Naive thymus-derived CD4-positive, alpha-beta T cell (primary cell): ENCODE measurements around the gene UBR3. TPM values are rescaled to one million over a fixed set of nuclear protein-coding genes. Genes with fewer than 3 reads are reported as not detected.

Experiments used
- ATAC-seq: fragments of 150-1000 bp; cut with Tn5 transposase; 2 replicates; pipeline ENCODE4 v1.10.0; 2021; ENCODE audit warnings: mild to moderate bottlenecking, moderate library complexity
- CTCF ChIA-PET: fragments of 350-600 bp; sonication (Branson Sonifier 250); formaldehyde crosslinking; loops from one replicate; lab custom pipeline; 2021; ENCODE audit warnings: antibody characterized with exemption; lab: Charles Lee
- POLR2A ChIA-PET: fragments of 350-600 bp; sonication (Branson Sonifier 250); formaldehyde crosslinking; loops from one replicate; lab custom pipeline; 2021; ENCODE audit warnings: antibody characterized with exemption, inconsistent platforms; lab: Charles Lee
- DNase-seq, 9 donors: peaks; one replicate each; pipeline versions ENCODE4 v3.0.0 to v3.0.0-alpha.2; 2020 to 2022; ENCODE audit warnings: mixed read lengths in 1 of 9
- H3K27ac ChIP-seq: one replicate; pipeline ENCODE4 v1.7.0; 2013; ENCODE audit warnings: mild to moderate bottlenecking, low read depth, low read length, moderate library complexity
- H3K27me3 ChIP-seq, 2 donors: one replicate each; pipeline ENCODE4 v1.7.0; 2013; ENCODE audit warnings: low read length in 2 of 2, mild to moderate bottlenecking in 2 of 2, moderate library complexity in 2 of 2; ENCODE audit not compliant: control insufficient read depth in 2 of 2, insufficient read depth in 2 of 2
- H3K36me3 ChIP-seq, 3 experiments: 1 replicate in 2 of 3; 2 replicates in 1 of 3; pipeline ENCODE4 v1.7.0; 2013; ENCODE audit warnings: low read length in 3 of 3, mild to moderate bottlenecking in 3 of 3, moderate library complexity in 1 of 3; ENCODE audit not compliant: insufficient read depth in 3 of 3, control insufficient read depth in 2 of 3
- H3K4me1 ChIP-seq, 2 donors: one replicate each; pipeline ENCODE4 v1.7.0; 2013; ENCODE audit warnings: low read length in 2 of 2, mild to moderate bottlenecking in 2 of 2, moderate library complexity in 1 of 2; ENCODE audit not compliant: control insufficient read depth in 2 of 2, insufficient read depth in 2 of 2
- H3K4me3 ChIP-seq: 2 replicates; pipeline ENCODE4 v1.7.0; 2013; ENCODE audit warnings: mild to moderate bottlenecking, low read length
- H3K9me3 ChIP-seq, 3 experiments: 1 replicate in 2 of 3; 2 replicates in 1 of 3; pipeline ENCODE4 v1.7.0; 2013; ENCODE audit warnings: low read length in 3 of 3; ENCODE audit not compliant: control insufficient read depth in 2 of 3
- H3K27ac Mint-ChIP-seq, 9 donors: one replicate each; pipeline ENCODE4 v1.8.0; 2020 to 2022; ENCODE audit warnings: mixed read lengths in 9 of 9, mild to moderate bottlenecking in 8 of 9, moderate library complexity in 5 of 9, inconsistent platforms in 2 of 9
- H3K27me3 Mint-ChIP-seq, 5 donors: one replicate each; pipeline ENCODE4 v1.8.0; 2021 to 2022; ENCODE audit warnings: mixed read lengths in 5 of 5, mild to moderate bottlenecking in 1 of 5
- H3K36me3 Mint-ChIP-seq, 5 donors: one replicate each; pipeline ENCODE4 v1.8.0; 2020 to 2022; ENCODE audit warnings: mixed read lengths in 5 of 5, mild to moderate bottlenecking in 3 of 5, inconsistent platforms in 1 of 5
- H3K4me1 Mint-ChIP-seq, 7 donors: one replicate each; pipeline ENCODE4 v1.8.0; 2020 to 2022; ENCODE audit warnings: mixed read lengths in 7 of 7, mild to moderate bottlenecking in 3 of 7, inconsistent platforms in 1 of 7
- H3K4me3 Mint-ChIP-seq, 10 donors: one replicate each; pipeline ENCODE4 v1.8.0; 2020 to 2022; ENCODE audit warnings: mild to moderate bottlenecking in 10 of 10, mixed read lengths in 10 of 10, moderate library complexity in 6 of 10, inconsistent platforms in 2 of 10
- H3K9me3 Mint-ChIP-seq, 11 donors: one replicate each; pipeline ENCODE4 v1.8.0; 2020 to 2022; ENCODE audit warnings: mixed read lengths in 11 of 11, mild to moderate bottlenecking in 4 of 11, inconsistent platforms in 1 of 11, moderate library complexity in 1 of 11
- intact Hi-C, 2 donors: fragments of 100-400 bp; cut with micrococcal nuclease; formaldehyde crosslinking; loops; one replicate each; pipeline ENCODE4 v1.15.1; 2023
- polyA plus RNA-seq, 2 donors: library from polyadenylated mRNA; unstranded; fragments of 300-500 nt; fragmentation: Illumina TruSeq; gene quantifications; one replicate each; pipeline ENCODE4 v1.2.3, GENCODE V29; 2021
- total RNA-seq, 6 experiments: library from RNA in 5 of 6; stranded (reverse) in 5 of 6; gene quantifications; 1 replicate in 5 of 6; 2 replicates in 1 of 6; pipeline ENCODE4 v1.2.3 and lab custom pipeline; 2021 to 2026

Gene UBR3
- total and polyA plus RNA-seq, 7 experiments from 2014 or later: 7.7 to 48.2 (median 39.0) TPM

DNA sequence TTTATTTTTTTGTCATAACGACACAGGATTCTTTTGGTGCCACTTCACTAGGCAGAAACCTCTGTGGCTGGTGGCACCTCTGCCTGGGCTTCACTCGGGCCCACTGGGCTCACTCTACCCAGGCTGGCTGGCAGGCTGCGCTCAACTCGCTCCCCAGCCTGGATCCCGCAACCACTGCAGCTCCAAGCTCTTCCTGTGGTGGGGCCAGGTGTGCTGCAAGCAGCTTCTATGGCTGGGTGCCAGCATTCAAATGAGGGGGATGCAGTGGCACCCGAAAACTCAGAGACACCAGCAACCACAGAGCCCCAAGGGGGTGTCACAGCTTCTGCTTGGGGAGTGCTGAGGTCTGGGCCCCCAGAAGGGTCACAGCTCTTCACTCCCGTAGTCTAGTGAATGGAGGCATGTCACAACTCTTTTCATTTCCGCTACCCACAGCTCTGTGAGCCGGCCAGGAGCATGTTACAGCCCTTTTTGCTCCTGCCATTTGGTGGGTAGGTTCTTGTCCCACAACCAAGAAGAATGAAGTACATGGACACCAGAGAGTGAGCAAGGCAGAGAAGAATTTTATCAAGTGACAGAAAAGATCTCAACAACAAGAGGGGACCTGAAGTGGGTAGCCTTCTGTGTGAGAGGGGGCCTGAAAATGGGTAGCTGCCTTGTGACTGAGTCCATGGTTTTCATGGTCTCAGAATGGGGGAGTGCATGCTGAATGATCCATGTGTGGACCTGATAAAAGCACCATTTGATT, 170.1 kb downstream of the UBR3 start:
- CTCF ChIA-PET: no interaction called here
- H3K36me3 Mint-ChIP-seq: peaks cover 21 to 64% (median 41%) of the 10 kb centered on the region in 5 donors

DNA sequence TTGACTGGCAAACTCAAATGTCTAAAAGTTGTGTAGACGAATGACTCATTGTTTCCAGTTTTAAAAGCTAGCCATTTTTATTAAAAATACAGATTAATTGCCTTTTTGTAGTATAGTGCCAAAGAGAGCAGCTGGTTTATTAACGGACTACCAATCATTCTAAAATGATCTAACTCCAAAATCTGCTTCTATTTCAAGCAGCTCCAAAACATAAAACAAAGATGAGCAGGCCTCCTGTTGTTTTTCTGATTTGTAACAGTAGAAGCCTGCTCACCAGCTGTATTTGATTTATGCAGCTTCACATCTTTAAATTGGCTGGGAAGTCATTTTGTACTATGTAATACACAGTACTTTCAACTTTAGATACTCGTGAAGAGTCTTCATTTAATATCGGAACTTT, 171.8 kb downstream of the UBR3 start:
- Histone ChIP-seq H3K4me1 (no peaks in the 10 kb centered on the region), H3K9me3 (no peaks in the 10 kb centered on the region), H3K27ac (no peak overlapping the region), H3K27me3 (no peaks in the 10 kb centered on the region), H3K36me3 (peaks cover 0 to 50% (median 3%) of the 10 kb centered on the region in 3 experiments), H3K4me3 (no peak overlapping the region)
- no peaks in the 10 kb centered on the region for H3K27me3 Mint-ChIP-seq
- DNase-seq (no peak), ATAC-seq (no peak)
- ChIA-PET CTCF (interaction anchor here (0.8 kb wide), 1 partner anchor 32 kb away, joined by 3 read pairs; no protein-coding TSS in a partner anchor), POLR2A (no interaction called here)
- H3K27ac Mint-ChIP-seq: no peak overlapping the region
- peaks cover 0 to 11% (median 0%) of the 10 kb centered on the region in 7 donors for H3K4me1 Mint-ChIP-seq
- H3K9me3 Mint-ChIP-seq: no peaks in the 10 kb centered on the region
- peaks cover 32 to 69% (median 49%) of the 10 kb centered on the region in 5 donors for H3K36me3 Mint-ChIP-seq
- no peak overlapping the region for H3K4me3 Mint-ChIP-seq
- intact Hi-C loops: no loop called here

More for the DNA sequence above, 170.1 kb downstream of the UBR3 start:
- Histone ChIP-seq H3K36me3 (peaks cover 0 to 35% (median 3%) of the 10 kb centered on the region in 3 experiments), H3K9me3 (no peaks in the 10 kb centered on the region), H3K27ac (no peak overlapping the region), H3K4me3 (no peak overlapping the region), H3K4me1 (no peaks in the 10 kb centered on the region), H3K27me3 (no peaks in the 10 kb centered on the region)
- DNase-seq: no peak
- H3K4me1 Mint-ChIP-seq: peaks cover 0 to 11% (median 0%) of the 10 kb centered on the region in 7 donors
- ATAC-seq: no peak
- no peak overlapping the region for H3K27ac Mint-ChIP-seq
- no peak overlapping the region for H3K4me3 Mint-ChIP-seq
- POLR2A ChIA-PET: no interaction called here
- intact Hi-C loops: no loop called here
- no peaks in the 10 kb centered on the region for H3K9me3 Mint-ChIP-seq
- H3K27me3 Mint-ChIP-seq: no peaks in the 10 kb centered on the region

- Mint-ChIP-seq H3K27me3 (no peaks in the 10 kb centered on the region), H3K4me1 (peaks cover 0 to 14% (median 0%) of the 10 kb centered on the region in 7 donors), H3K27ac (peak overlapping the region in 2 of 9 donors; percentile 10 to 13), H3K36me3 (peaks cover 30 to 78% (median 53%) of the 10 kb centered on the region in 5 donors), H3K9me3 (peaks cover 0 to 2% (median 0%) of the 10 kb centered on the region in 11 donors), H3K4me3 (no peak overlapping the region)
- Histone ChIP-seq H3K9me3 (no peaks in the 10 kb centered on the region), H3K4me1 (no peaks in the 10 kb centered on the region), H3K27ac (no peak overlapping the region), H3K36me3 (peaks cover 0 to 54% (median 3%) of the 10 kb centered on the region in 3 experiments), H3K27me3 (no peaks in the 10 kb centered on the region), H3K4me3 (no peak overlapping the region)
- ChIA-PET POLR2A (no interaction called here), CTCF (no interaction called here)
- no peak for DNase-seq
- intact Hi-C loops: no loop called here
- no peak for ATAC-seq
These were observed 174.8 kb downstream of the UBR3 start for GRCh38 chr2:170002096-170002495.

DNA sequence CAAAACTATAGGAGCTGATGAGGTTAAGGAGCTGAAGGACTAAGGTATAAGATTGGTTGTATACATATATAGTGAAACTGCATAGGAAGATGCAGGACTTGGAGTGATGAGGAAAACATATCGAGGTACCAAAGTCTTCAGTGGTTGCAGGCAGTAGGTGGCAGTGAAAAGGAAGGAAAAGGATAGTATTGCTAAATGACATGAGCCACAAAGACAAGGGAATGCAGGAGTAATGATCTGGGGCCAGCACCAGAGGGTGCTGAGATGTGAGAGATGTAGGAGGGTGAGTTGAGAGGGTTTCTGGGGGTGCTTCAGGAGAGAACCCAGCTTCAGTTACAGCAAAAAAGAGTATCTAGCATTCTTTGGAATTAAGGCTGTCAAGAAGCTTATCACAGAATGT, 178.4 kb downstream of the UBR3 start:
- DNase-seq: no peak
- POLR2A ChIA-PET: no interaction called here
- Histone ChIP-seq H3K4me1 (no peaks in the 10 kb centered on the region), H3K36me3 (peaks cover 0 to 51% (median 3%) of the 10 kb centered on the region in 3 experiments), H3K4me3 (no peak overlapping the region), H3K27me3 (no peaks in the 10 kb centered on the region), H3K9me3 (no peaks in the 10 kb centered on the region), H3K27ac (no peak overlapping the region)
- ATAC-seq: no peak
- H3K36me3 Mint-ChIP-seq: peaks cover 17 to 77% (median 43%) of the 10 kb centered on the region in 5 donors
- intact Hi-C loops: no loop called here
- peaks cover 0 to 2% (median 0%) of the 10 kb centered on the region in 11 donors for H3K9me3 Mint-ChIP-seq
- H3K27me3 Mint-ChIP-seq: no peaks in the 10 kb centered on the region
- peaks cover 0 to 10% (median 2%) of the 10 kb centered on the region in 7 donors for H3K4me1 Mint-ChIP-seq
- H3K4me3 Mint-ChIP-seq: no peak overlapping the region
- CTCF ChIA-PET: no interaction called here
- peak overlapping the region in 1 of 9 donors; percentile 69 for H3K27ac Mint-ChIP-seq

DNA sequence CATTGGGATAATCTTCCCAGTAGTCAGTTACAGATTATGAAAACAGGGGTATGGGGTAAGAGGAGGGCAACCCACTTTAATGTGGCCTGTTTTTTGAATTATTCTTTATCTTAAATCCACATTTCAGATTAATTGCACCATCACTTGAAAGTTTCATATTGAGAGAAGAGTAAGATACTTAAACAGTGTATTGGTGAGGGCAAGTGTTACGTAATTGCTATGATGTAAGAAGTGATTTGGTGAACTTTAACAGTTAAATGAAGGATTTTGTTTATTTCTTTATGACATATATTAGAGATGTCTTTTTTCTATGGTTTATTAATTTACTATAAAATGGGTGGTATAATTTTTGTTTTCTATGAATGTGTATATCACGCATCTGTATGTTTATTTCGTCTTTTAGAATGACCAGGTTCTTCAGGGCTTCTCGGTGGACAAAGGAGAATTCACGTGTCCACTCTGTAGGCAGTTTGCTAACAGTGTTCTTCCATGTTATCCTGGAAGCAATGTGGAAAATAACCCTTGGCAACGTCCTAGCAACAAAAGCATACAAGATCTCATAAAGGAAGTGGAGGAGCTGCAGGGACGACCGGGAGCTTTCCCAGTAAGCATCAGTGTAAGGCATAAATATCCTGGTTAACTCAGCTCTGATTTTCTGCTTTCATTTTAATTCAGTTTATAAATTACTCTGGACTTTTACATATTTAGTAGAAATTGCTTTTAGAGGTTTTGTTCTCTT, 179.5 kb downstream of the UBR3 start:
- Mint-ChIP-seq H3K9me3 (peaks cover 0 to 2% (median 0%) of the 10 kb centered on the region in 11 donors), H3K4me1 (peaks cover 0 to 10% (median 2%) of the 10 kb centered on the region in 7 donors), H3K36me3 (peaks cover 17 to 70% (median 41%) of the 10 kb centered on the region in 5 donors), H3K27ac (no peak overlapping the region), H3K4me3 (no peak overlapping the region), H3K27me3 (no peaks in the 10 kb centered on the region)
- no peaks in the 10 kb centered on the region for H3K27me3 ChIP-seq
- H3K4me3 ChIP-seq: no peak overlapping the region
- DNase-seq (no peak), ATAC-seq (no peak)
- H3K36me3 ChIP-seq: peaks cover 0 to 43% (median 3%) of the 10 kb centered on the region in 3 experiments
- no peaks in the 10 kb centered on the region for H3K4me1 ChIP-seq
- intact Hi-C loops: no loop called here
- POLR2A ChIA-PET: no interaction called here
- H3K27ac ChIP-seq: no peak overlapping the region
- H3K9me3 ChIP-seq: no peaks in the 10 kb centered on the region
- CTCF ChIA-PET: no interaction called here

GRCh38 chr2:170009209-170009608, 182.0 kb downstream of the UBR3 start:
- H3K4me1 ChIP-seq: no peaks in the 10 kb centered on the region
- no peaks in the 10 kb centered on the region for H3K27me3 Mint-ChIP-seq
- no peak overlapping the region for H3K4me3 ChIP-seq
- H3K36me3 ChIP-seq: peaks cover 0 to 30% (median 0%) of the 10 kb centered on the region in 3 experiments
- ATAC-seq (no peak), DNase-seq (no peak)
- H3K27ac Mint-ChIP-seq: no peak overlapping the region
- intact Hi-C loops: no loop called here
- H3K4me3 Mint-ChIP-seq: no peak overlapping the region
- POLR2A ChIA-PET: no interaction called here
- H3K9me3 ChIP-seq: no peaks in the 10 kb centered on the region
- H3K27ac ChIP-seq: no peak overlapping the region
- H3K9me3 Mint-ChIP-seq: peaks cover 0 to 2% (median 0%) of the 10 kb centered on the region in 11 donors
- peaks cover 0 to 5% (median 0%) of the 10 kb centered on the region in 7 donors for H3K4me1 Mint-ChIP-seq
- CTCF ChIA-PET: no interaction called here
- peaks cover 2 to 55% (median 28%) of the 10 kb centered on the region in 5 donors for H3K36me3 Mint-ChIP-seq
- no peaks in the 10 kb centered on the region for H3K27me3 ChIP-seq
